HL-60 (cell line): Measurements from ENCODE around the gene THY1.

Experiments used
- CTCF ChIP-seq: IDR thresholded peaks from one replicate; pipeline ENCODE4 v1.5.1; 2011; ENCODE audit warnings: low read length, control low read depth, inconsistent platforms; ENCODE audit not compliant: insufficient read depth
- GABPA ChIP-seq: IDR thresholded peaks from 2 replicates; pipeline ENCODE4 v1.6.1; 2012; ENCODE audit warnings: low read depth
- REST ChIP-seq: IDR thresholded peaks from 2 replicates; pipeline ENCODE4 v1.6.1; 2012; ENCODE audit warnings: low read depth; ENCODE audit not compliant: insufficient replicate concordance

GRCh38 chr11:119370486-119371046 is 52.4 kb downstream of the THY1 start:
- TF ChIP-seq GABPA (no peak), CTCF (no peak), REST (no peak)
